K562 (cell line): ENCODE data around the gene OTX2. TPM values are rescaled to one million over a fixed set of nuclear protein-coding genes. Genes with fewer than 3 reads are reported as not detected.

Source experiments
- ATAC-seq: fragments of 200-7000 bp; cut with Tn5 transposase; 3 replicates; pipeline ENCODE4 v1.9.1; 2020; ENCODE audit warnings: moderate library complexity
- BruUV-seq: library from RNA; stranded (reverse); fragments of 400-500 nt; replicated peaks from 2 replicates; lab custom pipeline; 2021; lab: Mats Ljungman, UMichigan
- CTCF ChIA-PET: fragments of 300-600 bp; formaldehyde crosslinking; extraction: SDS; loops from one replicate; lab custom pipeline; 2021; ENCODE audit warnings: low intra/inter-chr PET ratio; lab: Yijun Ruan, JAX
- POLR2A ChIA-PET: fragments of 300-600, 350-650 bp; sonication (Branson Sonifier 250); formaldehyde crosslinking; extraction: SDS; loops from one replicate; lab custom pipeline; 2021; ENCODE audit warnings: antibody characterized with exemption, inconsistent platforms; lab: Yijun Ruan, JAX
- DNase-seq, 4 experiments: peaks; one replicate each; pipeline versions ENCODE4 v3.0.0 to v3.0.0-alpha.2; 2011 to 2018; ENCODE audit warnings: low spot score in 3 of 4, mixed read lengths in 3 of 4; ENCODE audit errors: extremely low read depth in 1 of 4
- FAIRE-seq: peaks from 2 replicates; lab custom pipeline; 2011; peaks lifted over from hg19 to GRCh38; lab: Jason Lieb, UNC
- H2AFZ ChIP-seq: 2 replicates; pipeline ENCODE4 v1.6.0; 2011; ENCODE audit warnings: low read depth, low read length, control low read depth, inconsistent platforms
- H3K27ac ChIP-seq: fragments of 200-600 bp; 3 replicates; pipeline ENCODE4 v1.8.0; 2011; ENCODE audit warnings: low read depth, mild to moderate bottlenecking, control low read depth, inconsistent platforms, low read length, moderate library complexity, mixed read lengths; ENCODE audit errors: extremely low read depth
- H3K27me3 ChIP-seq, 2 experiments: fragments of 300-600 bp in 1 of 2; 2 replicates in 1 of 2; 3 replicates in 1 of 2; pipeline versions ENCODE4 v1.6.0 to v1.8.0; 2011; ENCODE audit warnings: inconsistent platforms in 2 of 2, low read length in 2 of 2, mild to moderate bottlenecking in 1 of 2, mixed read lengths in 1 of 2, moderate library complexity in 1 of 2; ENCODE audit not compliant: control insufficient read depth in 2 of 2, insufficient read depth in 2 of 2
- H3K36me3 ChIP-seq: fragments of 300-600 bp; 3 replicates; pipeline ENCODE4 v1.8.0; 2011; ENCODE audit warnings: mild to moderate bottlenecking, low read length, inconsistent platforms; ENCODE audit not compliant: control insufficient read depth, insufficient read depth
- H3K4me1 ChIP-seq, 2 experiments: fragments of 200-600 bp in 1 of 2; replicated peaks in 1 of 2; 2 replicates in 1 of 2; 3 replicates in 1 of 2; pipeline versions ENCODE4 v1.5.1 to v1.8.0; 2011; ENCODE audit warnings: inconsistent platforms in 2 of 2, low read length in 2 of 2, mild to moderate bottlenecking in 1 of 2, mixed read lengths in 1 of 2, moderate library complexity in 1 of 2; ENCODE audit not compliant: control insufficient read depth in 2 of 2, insufficient read depth in 2 of 2
- H3K4me2 ChIP-seq: 2 replicates; pipeline ENCODE4 v1.6.1; 2011; ENCODE audit warnings: low read length, control low read depth, inconsistent platforms, mixed read lengths; ENCODE audit not compliant: insufficient read depth
- H3K4me3 ChIP-seq: fragments of 200-600 bp; sonication (generic), shearing (Covaris generic); 2 replicates; pipeline ENCODE4 v1.5.1; 2016; ENCODE audit warnings: control low read depth, inconsistent platforms
- H3K79me2 ChIP-seq: fragments of 200-600 bp; 3 replicates; pipeline ENCODE4 v1.8.0; 2011; ENCODE audit warnings: low read length, inconsistent platforms; ENCODE audit not compliant: control insufficient read depth, insufficient read depth
- H3K9ac ChIP-seq, 2 experiments: 2 replicates each; pipeline versions ENCODE4 v1.6.0 to v1.6.1; 2011; ENCODE audit warnings: low read depth in 2 of 2, low read length in 2 of 2, control low read depth in 1 of 2, inconsistent platforms in 1 of 2, mild to moderate bottlenecking in 1 of 2, mixed read lengths in 1 of 2; ENCODE audit not compliant: insufficient read depth in 1 of 2
- H3K9me1 ChIP-seq: one replicate; pipeline ENCODE4 v1.6.0; 2011; ENCODE audit warnings: inconsistent platforms, mild to moderate bottlenecking, low read length, moderate library complexity; ENCODE audit not compliant: control insufficient read depth, insufficient read depth
- H3K9me3 ChIP-seq: replicated peaks from 2 replicates; pipeline ENCODE4 v1.5.1; 2011; ENCODE audit warnings: low read depth, low read length, inconsistent platforms; ENCODE audit not compliant: control insufficient read depth, insufficient read depth
- H4K20me1 ChIP-seq: replicated peaks from 2 replicates; pipeline ENCODE4 v1.6.1; 2011; ENCODE audit warnings: low read length, inconsistent platforms, mixed read lengths; ENCODE audit not compliant: control insufficient read depth, insufficient read depth
- DLX4 ChIP-seq: fragments of 250-450 bp; sonication (Bioruptor Pico); IDR thresholded peaks from 2 replicates; pipeline ENCODE4 v1.6.1; 2021; ENCODE audit warnings: mild to moderate bottlenecking
- NELFE ChIP-seq: IDR thresholded peaks from 2 replicates; pipeline ENCODE4 v1.6.1; 2011; ENCODE audit warnings: mild to moderate bottlenecking; ENCODE audit not compliant: insufficient read depth, insufficient read length
- SMAD1 ChIP-seq: fragments of 150-350 bp; IDR thresholded peaks from 2 replicates; pipeline ENCODE4 v1.6.1; 2014; ENCODE audit warnings: low read length, low read depth; ENCODE audit not compliant: partially characterized antibody
- SREBF1 ChIP-seq: fragments of 150-350 bp; IDR thresholded peaks from 2 replicates; pipeline ENCODE4 v1.6.1; 2014; ENCODE audit warnings: antibody characterized with exemption, low read depth, low read length, borderline replicate concordance
- THRAP3 ChIP-seq: fragments of 450-650 bp; IDR thresholded peaks from 2 replicates; pipeline ENCODE4 v1.6.1; 2016; ENCODE audit warnings: mild to moderate bottlenecking, inconsistent platforms, borderline replicate concordance
- ZNF174 ChIP-seq: fragments of 250-450 bp; sonication (Bioruptor Pico); IDR thresholded peaks from 2 replicates; pipeline ENCODE4 v1.4.0; 2020; ENCODE audit warnings: mild to moderate bottlenecking
- ZNF274 ChIP-seq: IDR thresholded peaks from 2 replicates; pipeline ENCODE4 v1.6.1; 2011; ENCODE audit warnings: low read depth, mild to moderate bottlenecking, low read length, moderate library complexity, borderline replicate concordance
- WGBS: fragments of 100-300 bp; shearing (Covaris generic); methylation state at CpG from one replicate; pipeline ENCODE4 v1.1.6; 2016; ENCODE audit warnings: low coverage, mixed read lengths; ENCODE audit not compliant: insufficient coverage; ENCODE audit errors: missing lambda C conversion rate; 5-methylcytosine and 5-hydroxymethylcytosine counted together
- in situ Hi-C: fragments of 300-500 bp; cut with MboI; formaldehyde crosslinking; loops from 4 replicates; pipeline ENCODE4 v1.15.0; 2018; ENCODE audit warnings: inconsistent platforms, mixed read lengths
- intact Hi-C: fragments of 100-400 bp; cut with micrococcal nuclease; formaldehyde crosslinking; loops from 2 replicates; pipeline ENCODE4 v1.14.2; 2022
- polyA plus RNA-seq, 8 experiments: library from polyadenylated mRNA; depleted of rRNA in 4 of 8; stranded (reverse) in 5 of 8; unstranded in 3 of 8; fragments of >200 nt; fragmentation: Nextera tagmentation in 2 of 8; fragmentation: Illumina TruSeq in 1 of 8; extraction: Ambion mirVana in 2 of 8; extraction: Trizol in 1 of 8; gene quantifications; 2 replicates each; pipeline versions ENCODE4 v1.2.1 to v1.2.3, GENCODE V29; 2011 to 2014; ENCODE audit warnings: inconsistent platforms in 1 of 8, missing spikeins in 1 of 8
- total RNA-seq, 7 experiments: library from RNA; depleted of rRNA in 6 of 7; stranded (reverse); fragments of >200 nt in 6 of 7; fragmentation: Illumina TruSeq in 2 of 7; extraction: Trizol in 2 of 7; gene quantifications; 2 replicates each; pipeline versions ENCODE4 v1.2.1 to v1.2.3, GENCODE V29; 2011 to 2021; ENCODE audit warnings: low replicate concordance in 1 of 7

OTX2 gene
- total and polyA plus RNA-seq, 9 of the 15 experiments (the other 6 are each of a cell fraction or from before 2014, with no cell fraction given): not detected

DNA sequence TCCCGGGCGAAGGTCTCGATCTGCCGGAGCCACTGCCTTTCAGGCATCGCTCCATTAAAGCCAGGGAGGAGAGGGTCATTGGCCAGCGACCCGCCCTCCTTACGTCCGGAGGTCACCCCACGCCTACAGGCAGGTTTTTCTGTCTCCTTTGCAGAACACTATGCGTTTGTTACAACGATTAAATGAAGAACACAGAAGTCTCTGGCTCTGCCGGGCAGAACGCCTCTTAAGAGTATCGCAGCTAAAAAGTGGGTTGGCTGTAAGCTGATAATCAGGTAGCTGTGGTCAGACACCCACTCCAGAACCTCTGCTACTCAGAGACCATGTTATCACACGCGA, 15.0 kb downstream of the OTX2 start:
- H3K36me3 ChIP-seq: no peaks in the 10 kb centered on the region
- no peaks in the 10 kb centered on the region for H3K9me3 ChIP-seq
- no peak overlapping the region for H3K27ac ChIP-seq
- no peak overlapping the region for H3K9ac ChIP-seq
- intact Hi-C loops: no loop called here
- TF ChIP-seq ZNF174 (CRISPR knock-in tag) (no peak), ZNF274 (no peak), THRAP3 (no peak), SREBF1 (no peak), NELFE (no peak), SMAD1 (no peak), DLX4 (no peak)
- no peaks in the 10 kb centered on the region for H3K9me1 ChIP-seq
- BruUV-seq: no TSS peak
- H4K20me1 ChIP-seq: no peaks in the 10 kb centered on the region
- ATAC-seq: no peak
- no peak for FAIRE-seq
- no peak overlapping the region for H2AFZ ChIP-seq
- peaks cover 0 to 26% of the 10 kb centered on the region in 2 experiments; a peak in 2 of 5 replicates for H3K4me1 ChIP-seq
- ChIA-PET CTCF (no interaction called here), POLR2A (no interaction called here)
- H3K79me2 ChIP-seq: no peaks in the 10 kb centered on the region
- WGBS: 3% methylated on average over 10 of the region's 17 CpGs
- no peak overlapping the region for H3K4me2 ChIP-seq
- peaks cover 6 to 45% of the 10 kb centered on the region in 2 experiments; a peak in 4 of 5 replicates for H3K27me3 ChIP-seq
- in situ Hi-C loops: no loop called here
- H3K4me3 ChIP-seq: no peak overlapping the region
- DNase-seq: no peak
